ENCODE results near the gene ARG1. TPM values are rescaled to one million over a fixed set of nuclear protein-coding genes. Genes with fewer than 3 reads are reported as not detected.

Gene ARG1
- total RNA-seq, 1 experiment from 2014 or later = 0.69 TPM

GRCh38 chr6:131615275-131615674 is 42.2 kb downstream of the ARG1 start:
- Histone ChIP-seq H2AFZ (ENCODE audit: low read depth, low read length, poor library complexity, severe bottlenecking) (no peak overlapping the region), H3K4me2 (ENCODE audit: low read length) (no peak overlapping the region), H3K27me3 (ENCODE audit: insufficient read depth, low read length) (no peaks in the 10 kb centered on the region), H3K36me3 (ENCODE audit: control insufficient read depth in 1 of 2, insufficient read depth in 2 of 2, low read length in 2 of 2) (peaks cover 9 to 45% of the 10 kb centered on the region in 2 experiments; a peak in 3 of 4 replicates), H3K4me3 (replicated peaks in 1 of 2; ENCODE audit: low read depth in 1 of 2, low read length in 2 of 2) (no peak overlapping the region), H3K9me2 (ENCODE audit: insufficient read depth) (no peaks in the 10 kb centered on the region), H3K9me3 (ENCODE audit: control insufficient read depth in 1 of 2, insufficient read depth in 1 of 2, low read depth in 1 of 2, low read length in 2 of 2) (no peaks in the 10 kb centered on the region), H4K20me1 (ENCODE audit: insufficient read depth) (no peaks in the 10 kb centered on the region; the same call in 1 of the 2 replicates), H3K4me1 (ENCODE audit: control insufficient read depth in 1 of 2, insufficient read depth in 2 of 2, low read length in 2 of 2) (no peaks in the 10 kb centered on the region), H3K27ac (ENCODE audit: low read depth, low read length) (no peak overlapping the region), H3K9ac (ENCODE audit: low read length) (no peak overlapping the region), H3K79me2 (ENCODE audit: insufficient read depth, low read length) (no peaks in the 10 kb centered on the region)
- intact Hi-C loops (cut with micrococcal nuclease) = no loop called here
- TF ChIP-seq MAX (IDR thresholded peaks at IDR 0.05) = no peak
- TF ChIP-seq SP1 (IDR thresholded peaks at IDR 0.05; ENCODE audit: low read depth) = no peak
- no peak for TF ChIP-seq POLR2A (IDR thresholded peaks at IDR 0.05; ENCODE audit: borderline replicate concordance, extremely low read depth, insufficient read depth, insufficient read length)
- no peak for TF ChIP-seq TCF7L2 (IDR thresholded peaks at IDR 0.05; ENCODE audit: borderline replicate concordance, extremely low read depth, insufficient read depth, insufficient read length)
- TF ChIP-seq ZFX (IDR thresholded peaks at IDR 0.05) = no peak
- TF ChIP-seq ATF3 (IDR thresholded peaks at IDR 0.05) = no peak
- no peak for TF ChIP-seq SRF (IDR thresholded peaks at IDR 0.05; ENCODE audit: low read depth)
- TF ChIP-seq POLR2AphosphoS5 (IDR thresholded peaks at IDR 0.05; ENCODE audit: low read depth, low read length) = no peak
- no peak for TF ChIP-seq FOSL1 (IDR thresholded peaks at IDR 0.05; ENCODE audit: low read depth)
- TF ChIP-seq REST (IDR thresholded peaks at IDR 0.05; ENCODE audit: low read depth) = no peak
- TF ChIP-seq EGR1 (IDR thresholded peaks at IDR 0.05; ENCODE audit: low read depth) = no peak
- TF ChIP-seq ELF1 (IDR thresholded peaks at IDR 0.05; ENCODE audit: borderline replicate concordance, low read depth) = no peak
- no peak for TF ChIP-seq CEBPB (IDR thresholded peaks at IDR 0.05; ENCODE audit: low read depth)
- no peak for TF ChIP-seq YY1 (IDR thresholded peaks at IDR 0.05; ENCODE audit: extremely low read depth, insufficient replicate concordance, low read depth, low read length)
- TF ChIP-seq SIN3A (IDR thresholded peaks at IDR 0.05; ENCODE audit: low read depth) = no peak
- no peak for TF ChIP-seq EZH2 (IDR thresholded peaks at IDR 0.05)
- TF ChIP-seq ZNF274 (IDR thresholded peaks at IDR 0.05; ENCODE audit: low read depth, low read length) = no peak
- TF ChIP-seq EZH2phosphoT487 (IDR thresholded peaks at IDR 0.05; ENCODE audit: borderline replicate concordance) = no peak
- TF ChIP-seq RAD21 (IDR thresholded peaks at IDR 0.05; ENCODE audit: low read depth) = no peak
- no peak for TF ChIP-seq JUND (IDR thresholded peaks at IDR 0.05)
- POLR2A ChIA-PET = no interaction called here
- no TSS peak for BruUV-seq (replicated peaks)
- RAD21 ChIA-PET (ENCODE audit: low non-redundant PET in 1 of 2, low total read pairs in 2 of 2, uncharacterized antibody in 2 of 2, unreplicated experiment in 2 of 2) = no interaction called here
- no peak for DNase-seq (ENCODE audit: low read depth, low spot score)
- CTCF ChIA-PET = interaction anchor here (4.1 kb wide), 1 partner anchor 13 kb away, joined by 15 read pairs; the partner anchor contains the start of gene MED23
- ATAC-seq = no peak
